Hypothalamus (tissue), 51 donors: Measurements from ENCODE around the gene NAT10.

Experiments used
- DNase-seq, 51 donors: peaks; one replicate each; lab custom pipeline; 2025; lab: John Stamatoyannopoulos, UW

NAT10 gene

DNA sequence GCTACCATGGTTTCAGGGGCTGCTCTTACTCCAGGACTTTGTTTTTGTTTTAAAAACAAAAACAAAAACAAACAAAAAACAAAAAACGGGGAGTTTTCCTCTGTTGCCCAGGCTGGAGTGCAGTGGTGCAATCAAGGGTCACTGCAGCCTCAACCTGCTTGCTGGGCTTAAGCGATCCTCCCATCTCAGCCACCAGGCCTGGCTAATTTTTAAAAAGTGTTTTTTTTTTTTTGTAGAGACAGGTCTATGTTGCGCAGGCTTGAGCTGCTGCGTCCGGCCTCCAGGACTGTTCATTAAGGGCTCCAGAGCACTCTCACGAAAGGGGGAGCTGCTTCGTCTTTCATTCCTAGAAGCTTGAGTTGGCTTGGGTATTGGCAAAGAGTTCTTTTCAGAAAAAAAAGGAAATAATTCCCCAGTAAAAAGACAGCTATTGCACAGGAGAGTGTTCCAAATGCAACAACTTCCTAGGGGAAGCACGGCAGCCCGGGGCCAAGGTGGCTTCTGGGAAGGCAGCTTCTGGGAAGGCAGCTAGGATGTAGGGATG, 78.5 kb downstream of the NAT10 start:
- no peak for DNase-seq

DNA sequence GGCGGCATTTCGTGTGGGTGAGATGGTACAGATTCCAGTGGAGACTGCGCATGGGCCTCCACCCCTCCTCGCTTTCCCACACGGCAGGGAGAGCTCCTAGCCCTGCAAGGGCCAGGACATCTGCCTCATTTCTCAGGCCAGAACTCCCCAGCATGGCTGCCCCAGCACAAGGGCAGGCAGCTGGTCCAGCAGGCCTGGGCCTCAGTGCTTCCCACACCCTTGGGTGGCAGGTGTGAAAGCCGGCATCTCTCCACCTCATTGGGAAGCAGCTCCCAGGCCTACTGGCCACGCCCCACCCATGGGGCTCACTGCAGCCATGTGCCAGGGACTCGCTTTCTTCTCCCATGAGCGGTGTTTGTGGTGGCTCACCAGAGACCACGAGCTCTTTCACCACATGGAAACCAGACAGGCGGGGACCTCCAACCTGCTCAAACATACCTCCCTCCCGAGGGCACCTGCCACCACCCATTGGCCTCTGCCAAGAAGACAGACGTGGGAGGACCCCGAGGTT, 79.1 kb downstream of the NAT10 start:
- no peak for DNase-seq

DNA sequence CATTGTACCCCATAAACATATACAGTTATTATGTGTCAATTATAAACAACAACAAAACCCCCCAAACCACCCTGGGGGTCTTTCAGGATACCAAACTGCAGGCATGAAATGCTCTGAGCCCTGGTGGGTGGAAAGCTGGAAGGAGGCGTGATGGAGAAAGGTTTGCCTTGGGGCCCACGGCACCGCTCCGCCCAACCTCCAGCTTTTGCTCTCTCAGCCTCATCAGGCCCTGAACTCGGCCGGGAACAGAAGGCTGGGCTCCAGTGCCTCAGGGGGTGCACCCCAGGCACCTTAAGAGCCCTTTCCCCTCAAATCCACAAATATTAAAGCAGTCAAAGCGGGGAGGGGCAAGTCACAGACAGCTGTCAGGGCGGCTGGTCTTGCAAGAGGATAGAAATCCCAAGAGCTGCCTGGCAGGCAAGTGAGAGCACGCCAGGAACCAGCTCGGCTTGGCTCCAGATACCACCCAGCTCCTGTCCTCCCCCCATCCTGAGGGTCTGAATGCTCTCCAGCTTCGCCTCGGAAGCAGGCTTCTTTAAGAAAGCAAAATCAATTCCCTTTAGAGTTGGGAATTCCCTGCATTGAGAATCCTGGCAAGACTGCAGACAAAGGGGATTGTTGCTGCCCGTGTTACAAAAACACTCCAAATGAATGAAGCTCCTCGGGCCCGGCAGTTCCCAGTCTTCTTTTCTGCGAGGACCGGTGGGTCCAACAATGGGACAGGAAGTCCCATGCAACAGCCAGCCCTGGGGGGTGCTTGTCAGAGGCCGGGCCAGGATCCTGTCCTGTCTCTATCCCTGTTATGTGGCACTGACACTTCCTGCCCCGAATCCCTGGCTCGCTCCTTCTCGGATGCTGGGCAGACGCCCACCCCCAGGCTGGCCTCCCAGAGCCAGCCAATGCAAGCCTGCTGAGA, 80.8 kb downstream of the NAT10 start:
- DNase-seq: peak in 9 of 51 donors; percentile 12 to 39 (median 26)

DNA sequence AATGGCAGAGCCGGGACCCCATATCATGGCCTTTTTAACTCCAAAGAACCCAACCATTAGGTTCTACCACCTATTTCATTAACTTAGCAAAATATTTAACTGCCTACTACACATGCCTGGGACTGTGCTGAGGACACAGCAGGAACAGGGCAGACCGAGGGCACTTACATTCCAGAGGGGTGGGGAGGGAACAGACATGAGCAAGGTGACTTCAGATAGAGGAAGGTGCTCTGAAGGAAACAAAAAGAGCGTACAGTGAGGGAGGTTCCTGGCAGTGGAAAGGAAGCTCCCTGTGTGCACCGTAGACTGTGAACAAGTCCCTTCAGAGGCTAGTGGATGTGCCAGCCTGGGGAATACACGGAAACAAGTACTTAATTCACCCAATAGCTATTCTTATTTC, 82.8 kb downstream of the NAT10 start:
- DNase-seq: no peak

DNA sequence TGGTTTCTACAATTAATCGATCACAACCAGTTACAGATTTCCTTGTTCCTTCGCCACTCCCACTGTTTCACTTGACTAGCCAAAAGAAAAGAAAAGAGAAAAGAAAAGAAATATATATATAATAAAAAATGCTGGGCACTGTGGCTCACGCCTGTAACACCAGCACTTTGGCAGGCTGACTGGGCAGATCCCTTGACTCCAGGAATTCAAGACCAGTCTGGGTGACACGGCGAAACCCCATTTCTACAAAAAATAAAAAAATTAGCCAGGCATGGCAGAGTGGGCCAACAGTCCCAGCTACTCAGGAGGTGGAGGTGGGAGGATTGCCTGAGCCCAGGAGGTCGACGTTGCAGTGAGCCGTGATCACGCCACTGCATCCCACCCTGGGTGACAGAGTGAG, 83.8 kb downstream of the NAT10 start:
- no peak for DNase-seq

DNA sequence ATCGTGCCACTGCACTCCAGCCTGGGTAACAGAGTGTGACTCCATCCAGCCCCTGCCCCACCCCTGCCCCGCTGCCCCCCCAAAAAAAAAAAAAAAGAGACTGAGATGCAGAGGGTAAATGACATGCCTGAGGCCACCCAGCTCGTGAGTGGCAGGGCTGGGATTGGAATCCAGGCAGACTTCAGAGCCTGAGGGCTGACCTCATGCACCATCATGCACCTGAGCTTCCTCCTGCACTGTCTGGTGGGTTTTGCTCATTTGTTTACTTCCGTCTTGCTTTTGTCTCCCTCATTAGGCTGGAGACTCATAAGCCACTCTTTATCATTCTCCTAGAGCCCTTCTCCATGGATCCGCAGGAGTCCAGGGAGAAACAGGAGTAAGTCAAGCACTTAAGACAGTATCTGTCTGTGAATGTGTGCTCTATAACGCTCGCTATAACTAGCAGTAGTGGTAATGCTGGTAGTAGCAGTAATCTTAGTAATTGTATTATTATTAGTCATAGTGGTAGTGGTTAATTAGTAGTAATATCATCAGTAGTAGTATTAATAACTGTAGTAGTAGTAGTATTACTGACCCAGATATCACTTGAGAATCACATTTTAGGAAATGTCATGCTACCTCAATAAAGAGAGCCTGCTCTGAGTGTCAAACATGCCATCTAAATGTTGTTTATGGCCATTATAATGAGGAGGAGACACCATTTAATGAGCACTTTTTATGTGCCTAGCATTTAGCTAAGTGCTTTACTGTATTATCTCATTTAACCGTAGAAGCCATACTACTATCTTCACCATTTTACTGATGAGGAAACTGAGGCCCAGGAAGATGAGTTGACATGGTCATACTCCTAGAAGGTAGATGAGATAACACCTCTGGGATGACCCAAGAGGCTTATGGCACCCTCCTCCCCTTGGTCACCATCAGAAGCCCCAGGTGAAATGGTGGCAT, 85.0 kb downstream of the NAT10 start:
- no peak for DNase-seq

DNA sequence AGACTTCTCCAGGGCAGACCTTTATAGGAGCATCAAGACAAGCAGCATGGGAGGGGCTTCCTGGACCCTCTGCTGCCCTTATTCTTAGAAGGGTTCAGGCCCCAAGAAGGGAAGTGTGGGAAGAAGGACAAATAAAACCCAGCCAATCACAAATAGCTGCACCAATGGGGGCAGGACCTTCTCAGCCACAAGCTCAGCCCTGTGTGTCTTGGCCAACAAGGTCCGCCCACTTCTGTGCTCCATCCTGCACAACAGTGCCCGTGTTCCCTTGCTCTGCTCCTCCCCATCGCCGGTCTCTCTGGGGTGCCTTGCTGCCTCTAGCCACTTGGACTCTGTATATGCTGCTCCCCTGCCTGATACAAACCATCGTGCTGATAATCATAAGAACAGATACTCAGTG, 86.1 kb downstream of the NAT10 start:
- DNase-seq: peak in 1 of 51 donors; percentile 25

DNA sequence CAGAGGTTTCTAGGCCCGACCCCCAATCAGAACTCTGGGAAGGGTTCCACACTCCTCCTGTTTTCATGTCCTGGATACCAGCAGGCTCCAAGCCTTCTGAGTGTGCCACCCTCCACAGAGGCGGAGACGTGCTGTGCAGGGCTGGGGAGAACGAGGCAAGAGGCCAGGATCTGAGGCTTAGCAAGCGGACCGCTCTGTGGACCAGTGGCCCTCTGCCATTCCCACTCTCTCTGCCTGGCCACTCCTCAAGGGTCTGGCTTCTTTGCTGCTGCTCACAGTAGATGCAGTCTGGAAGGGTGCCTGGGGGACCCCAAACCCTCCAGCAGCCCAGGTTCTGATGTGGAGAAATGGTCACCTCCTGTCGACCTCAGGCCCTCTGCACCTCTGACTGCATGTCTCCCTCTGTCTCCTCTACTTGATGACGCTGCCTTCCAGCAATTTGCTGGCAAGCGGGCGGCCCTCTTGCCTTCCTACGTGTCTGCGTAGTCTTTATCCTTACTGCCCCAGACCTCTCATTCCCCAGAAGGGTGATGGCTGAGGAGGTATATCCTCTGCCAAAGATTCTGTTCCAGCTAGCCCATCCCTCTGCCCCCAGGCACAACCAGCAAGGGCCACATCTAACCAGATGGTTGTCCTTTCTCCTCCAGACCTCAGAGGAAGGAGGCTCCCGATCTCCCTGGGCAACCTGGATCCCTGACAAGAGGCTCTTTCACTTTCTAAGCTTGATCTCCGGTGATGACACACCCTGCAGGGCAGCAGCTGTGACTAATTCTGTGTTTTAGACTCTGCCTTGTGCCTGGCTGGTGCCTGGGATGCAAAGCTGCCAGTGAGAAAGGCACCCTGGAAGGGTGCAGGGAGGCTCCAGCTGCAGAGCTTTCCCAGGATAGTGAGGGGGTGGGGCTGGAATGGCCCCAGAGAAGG, 87.3 kb downstream of the NAT10 start:
- peak in 20 of 51 donors; percentile 7 to 64 (median 26) for DNase-seq

DNA sequence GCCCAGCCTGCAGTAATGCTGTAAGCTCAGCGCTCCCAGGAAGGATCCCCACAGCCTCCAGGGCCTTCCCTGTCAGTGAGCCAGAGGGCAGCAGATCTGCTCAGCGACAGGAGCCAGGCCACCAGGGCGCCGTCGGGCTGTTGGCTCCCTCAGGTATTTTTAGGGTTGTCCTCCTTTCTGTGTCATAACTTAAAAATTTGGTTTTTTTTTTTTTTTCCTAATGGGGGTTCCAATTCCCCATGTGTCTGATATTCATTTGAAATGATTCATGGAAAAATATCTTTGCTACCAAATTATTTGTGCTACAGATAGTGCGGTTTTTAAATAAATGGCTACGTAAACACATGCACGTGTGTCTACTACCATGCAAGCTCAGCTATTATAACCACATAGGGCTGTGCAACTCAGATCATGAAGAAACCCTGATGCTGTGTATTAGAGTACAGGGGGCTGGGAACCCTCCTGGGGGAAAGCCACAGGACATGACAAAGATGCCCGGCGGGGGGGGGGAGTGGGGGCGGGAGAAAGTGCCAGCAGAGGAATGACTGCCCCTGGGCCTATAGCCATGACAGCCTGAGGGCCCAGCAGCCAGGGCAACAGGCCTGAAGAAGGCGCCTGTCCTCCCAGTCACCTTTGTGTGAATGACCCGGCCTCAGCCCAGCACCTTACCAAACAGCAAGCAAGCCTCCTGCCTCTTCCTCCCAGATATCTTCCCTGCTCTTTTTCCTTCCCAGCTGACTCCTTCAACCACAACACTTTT, 89.3 kb downstream of the NAT10 start:
- DNase-seq: no peak
